GM18502 (cell line): ENCODE results near the gene MAP3K2.

Experiments
- ATAC-seq: cut with Tn5 transposase; IDR thresholded peaks from one replicate; pipeline ENCODE4 v1.9.1; 2021; ENCODE audit warnings: mild to moderate bottlenecking; ENCODE audit not compliant: unreplicated experiment, poor library complexity

Gene MAP3K2

GRCh38 chr2:127255146-127255545, 132.6 kb downstream of the MAP3K2 start:
- ATAC-seq: no peak

- ATAC-seq: no peak
These were observed 133.3 kb downstream of the MAP3K2 start for GRCh38 chr2:127254386-127254981.
